Omental fat pad (tissue), 4 donors: ENCODE data around the gene ADAMTS13. TPM values are rescaled to one million over a fixed set of nuclear protein-coding genes. Genes with fewer than 3 reads are reported as not detected.

Experiments
- ATAC-seq: fragments of 150-250 bp; one replicate; pipeline ENCODE4 v1.9.1; 2016; ENCODE audit warnings: mild to moderate bottlenecking, moderate library complexity; ENCODE audit not compliant: low FRiP score
- DNase-seq: peaks from one replicate; pipeline ENCODE4 v3.0.0-alpha.2; 2019; ENCODE audit warnings: low spot score
- total RNA-seq, 4 donors: library from RNA; depleted of rRNA; stranded (reverse); fragments of >200 nt; gene quantifications; one replicate each; pipeline ENCODE4 v1.1.0, GENCODE V29; 2016
- TF ChIP-seq, protein P1 (sequence below), 3 donors: fragments of 450-650 bp; IDR thresholded peaks; one replicate each; pipeline ENCODE4 v1.5.1; 2016 to 2017; ENCODE audit warnings: antibody characterized with exemption in 3 of 3, mild to moderate bottlenecking in 3 of 3, moderate library complexity in 2 of 3

ADAMTS13 gene
- total RNA-seq, 4 donors from 2014 or later = 1.1 to 3.0 (median 1.2) TPM

DNA sequence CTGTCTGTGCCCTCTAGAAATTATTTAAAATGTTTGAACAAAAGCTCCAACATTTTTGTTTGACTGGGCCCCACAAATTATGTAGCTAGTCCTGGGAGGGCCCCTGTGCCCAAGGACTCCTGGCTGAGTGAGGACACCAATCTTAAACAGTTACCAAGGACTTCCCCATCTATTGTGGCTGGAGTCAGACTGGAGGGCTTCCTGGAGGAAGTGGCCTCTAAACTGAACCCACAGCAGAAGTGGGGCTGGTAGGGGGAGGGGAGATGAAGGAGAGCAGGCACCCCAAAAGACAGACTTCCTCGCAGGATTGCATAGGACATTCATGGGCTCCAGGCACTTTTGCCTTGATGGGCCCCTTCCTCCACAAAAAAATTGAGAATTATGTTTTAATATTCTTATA is 8.1 kb downstream of the ADAMTS13 start:
- no peak for DNase-seq
- ATAC-seq = no peak
- TF ChIP-seq, protein P1, sequence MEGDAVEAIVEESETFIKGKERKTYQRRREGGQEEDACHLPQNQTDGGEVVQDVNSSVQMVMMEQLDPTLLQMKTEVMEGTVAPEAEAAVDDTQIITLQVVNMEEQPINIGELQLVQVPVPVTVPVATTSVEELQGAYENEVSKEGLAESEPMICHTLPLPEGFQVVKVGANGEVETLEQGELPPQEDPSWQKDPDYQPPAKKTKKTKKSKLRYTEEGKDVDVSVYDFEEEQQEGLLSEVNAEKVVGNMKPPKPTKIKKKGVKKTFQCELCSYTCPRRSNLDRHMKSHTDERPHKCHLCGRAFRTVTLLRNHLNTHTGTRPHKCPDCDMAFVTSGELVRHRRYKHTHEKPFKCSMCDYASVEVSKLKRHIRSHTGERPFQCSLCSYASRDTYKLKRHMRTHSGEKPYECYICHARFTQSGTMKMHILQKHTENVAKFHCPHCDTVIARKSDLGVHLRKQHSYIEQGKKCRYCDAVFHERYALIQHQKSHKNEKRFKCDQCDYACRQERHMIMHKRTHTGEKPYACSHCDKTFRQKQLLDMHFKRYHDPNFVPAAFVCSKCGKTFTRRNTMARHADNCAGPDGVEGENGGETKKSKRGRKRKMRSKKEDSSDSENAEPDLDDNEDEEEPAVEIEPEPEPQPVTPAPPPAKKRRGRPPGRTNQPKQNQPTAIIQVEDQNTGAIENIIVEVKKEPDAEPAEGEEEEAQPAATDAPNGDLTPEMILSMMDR (IDR thresholded peaks at IDR 0.05) = no peak

DNA sequence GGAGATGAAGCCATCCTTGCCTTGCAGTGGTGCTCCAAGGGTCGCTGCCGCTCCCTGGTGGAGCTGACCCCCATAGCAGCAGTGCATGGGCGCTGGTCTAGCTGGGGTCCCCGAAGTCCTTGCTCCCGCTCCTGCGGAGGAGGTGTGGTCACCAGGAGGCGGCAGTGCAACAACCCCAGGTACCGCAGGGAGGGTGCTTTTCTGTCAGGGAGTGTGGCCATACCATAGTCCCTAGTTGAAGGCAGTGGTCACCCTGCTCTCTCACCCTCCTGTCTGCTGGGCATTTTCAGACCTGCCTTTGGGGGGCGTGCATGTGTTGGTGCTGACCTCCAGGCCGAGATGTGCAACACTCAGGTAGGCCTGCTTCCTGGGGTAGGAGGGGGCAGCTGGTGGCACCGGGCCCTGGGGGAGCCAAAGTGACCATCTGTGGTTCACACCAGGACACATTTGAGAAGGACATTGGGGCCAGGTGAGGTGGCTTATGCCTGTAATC is 11.2 kb downstream of the ADAMTS13 start:
- TF ChIP-seq, protein P1 (IDR thresholded peaks at IDR 0.05) = no peak
- DNase-seq = no peak
- ATAC-seq = no peak

DNA sequence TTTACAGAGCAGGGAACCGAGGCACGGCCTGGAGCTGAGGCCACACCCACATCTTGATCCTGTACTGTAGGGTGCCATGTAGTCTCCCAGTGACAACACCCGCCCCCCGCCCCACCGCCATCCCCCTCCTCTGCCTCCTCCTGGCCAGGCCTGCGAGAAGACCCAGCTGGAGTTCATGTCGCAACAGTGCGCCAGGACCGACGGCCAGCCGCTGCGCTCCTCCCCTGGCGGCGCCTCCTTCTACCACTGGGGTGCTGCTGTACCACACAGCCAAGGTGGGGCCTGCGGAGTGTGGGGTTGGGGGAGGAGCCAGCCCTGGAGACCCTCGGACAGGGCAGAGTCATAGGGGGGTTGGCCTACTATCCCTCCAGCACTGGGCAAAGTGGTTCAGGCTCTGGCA is 14.5 kb downstream of the ADAMTS13 start:
- TF ChIP-seq, protein P1 (IDR thresholded peaks at IDR 0.05) = no peak
- no peak for DNase-seq
- no peak for ATAC-seq

DNA sequence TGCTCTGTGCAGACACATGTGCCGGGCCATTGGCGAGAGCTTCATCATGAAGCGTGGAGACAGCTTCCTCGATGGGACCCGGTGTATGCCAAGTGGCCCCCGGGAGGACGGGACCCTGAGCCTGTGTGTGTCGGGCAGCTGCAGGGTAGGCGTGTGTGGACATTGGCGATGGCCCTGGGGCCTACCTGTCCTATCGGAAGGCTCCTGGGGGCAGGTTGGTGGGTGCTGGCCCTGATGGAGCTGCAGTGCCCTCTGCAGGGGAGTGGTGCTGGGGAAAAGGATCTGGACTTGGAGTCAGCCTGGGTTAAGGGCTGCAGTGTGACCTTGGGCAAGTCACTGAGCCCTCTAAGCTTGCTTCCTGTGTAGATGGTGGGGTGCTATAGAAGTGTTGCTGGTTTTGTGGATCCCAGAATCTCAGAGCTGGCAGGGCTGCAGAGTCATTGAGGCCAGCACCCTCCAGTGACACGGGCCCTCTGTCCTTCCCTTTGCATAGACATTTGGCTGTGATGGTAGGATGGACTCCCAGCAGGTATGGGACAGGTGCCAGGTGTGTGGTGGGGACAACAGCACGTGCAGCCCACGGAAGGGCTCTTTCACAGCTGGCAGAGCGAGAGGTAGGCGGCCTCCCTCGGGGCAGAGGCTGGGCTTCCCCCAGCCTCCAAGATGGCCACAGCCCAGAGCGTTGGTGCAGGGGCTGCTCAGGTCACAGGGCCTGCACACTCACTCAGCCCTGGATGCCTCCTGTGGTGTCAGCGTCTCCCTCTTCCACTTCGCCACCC is 15.8 kb downstream of the ADAMTS13 start:
- ATAC-seq (no peak), DNase-seq (no peak)
- TF ChIP-seq, protein P1 (IDR thresholded peaks at IDR 0.05) = no peak

DNA sequence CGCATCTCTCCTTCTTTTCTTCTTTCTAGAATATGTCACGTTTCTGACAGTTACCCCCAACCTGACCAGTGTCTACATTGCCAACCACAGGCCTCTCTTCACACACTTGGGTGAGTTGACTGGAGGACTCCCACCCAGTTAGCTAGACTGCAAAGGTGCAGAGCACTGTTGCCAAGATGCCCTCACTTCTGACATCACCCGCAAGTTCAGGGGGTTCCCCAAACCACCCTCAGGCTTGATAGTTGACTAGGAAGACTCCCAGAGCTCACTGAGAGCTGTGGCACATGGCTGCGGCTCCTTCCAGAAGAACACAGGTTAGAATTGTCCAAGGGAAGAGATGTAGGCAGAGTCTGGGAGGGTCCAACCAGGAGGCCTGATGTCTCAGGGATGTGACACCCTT is 17.2 kb downstream of the ADAMTS13 start:
- no peak for DNase-seq
- no peak for ATAC-seq
- TF ChIP-seq, protein P1 (IDR thresholded peaks at IDR 0.05) = no peak

DNA sequence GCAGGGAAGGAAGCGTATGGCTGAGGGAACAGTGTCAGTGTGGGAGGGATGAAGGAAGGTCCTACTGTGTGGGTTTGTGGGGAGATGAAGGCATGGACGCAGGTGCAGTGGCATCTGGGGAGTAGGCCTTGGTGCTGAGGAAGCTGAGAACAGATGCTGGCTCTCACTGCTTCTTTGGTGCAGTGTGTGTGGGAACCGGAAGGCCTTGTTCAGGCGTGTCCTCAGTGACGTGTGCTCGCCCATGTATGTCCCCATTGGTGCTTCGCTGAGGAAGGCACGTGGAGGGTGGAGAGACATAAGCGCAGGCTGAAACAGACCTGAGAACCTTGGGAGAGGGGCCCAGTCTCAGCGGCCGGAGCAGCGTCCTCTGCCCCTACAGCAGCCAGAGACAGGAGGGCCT is 18.7 kb downstream of the ADAMTS13 start:
- ATAC-seq (no peak), DNase-seq (no peak)
- TF ChIP-seq, protein P1 (IDR thresholded peaks at IDR 0.05) = no peak

DNA sequence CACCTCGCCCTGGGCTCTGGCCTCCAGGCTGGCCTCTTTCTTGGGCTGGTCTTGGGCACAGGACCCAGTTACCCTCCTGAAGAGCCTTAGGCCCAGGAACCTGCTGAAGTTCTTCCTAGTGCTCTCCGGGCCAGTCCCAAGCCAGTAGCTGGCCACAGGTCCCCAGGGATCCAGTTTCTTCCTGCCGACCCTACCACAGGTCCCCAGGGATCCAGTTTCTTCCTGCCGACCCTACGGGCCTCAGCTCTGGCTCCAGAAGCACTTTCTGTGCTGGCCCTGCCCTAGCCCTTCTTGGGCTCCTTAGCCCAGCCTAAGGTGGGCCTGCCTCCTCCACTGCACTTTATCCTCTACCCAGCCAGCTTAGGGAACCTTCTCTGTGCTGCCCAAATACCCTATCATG is 19.4 kb downstream of the ADAMTS13 start:
- DNase-seq (no peak), ATAC-seq (no peak)
- TF ChIP-seq, protein P1 (IDR thresholded peaks at IDR 0.05) = no peak
